HG03565 (cell line): ENCODE measurements around the gene KCNAB1.

Experiments
- ATAC-seq: cut with Tn5 transposase; IDR thresholded peaks from one replicate; pipeline ENCODE4 v1.9.1; 2021; ENCODE audit warnings: mild to moderate bottlenecking, moderate library complexity; ENCODE audit not compliant: unreplicated experiment

The KCNAB1 gene

DNA sequence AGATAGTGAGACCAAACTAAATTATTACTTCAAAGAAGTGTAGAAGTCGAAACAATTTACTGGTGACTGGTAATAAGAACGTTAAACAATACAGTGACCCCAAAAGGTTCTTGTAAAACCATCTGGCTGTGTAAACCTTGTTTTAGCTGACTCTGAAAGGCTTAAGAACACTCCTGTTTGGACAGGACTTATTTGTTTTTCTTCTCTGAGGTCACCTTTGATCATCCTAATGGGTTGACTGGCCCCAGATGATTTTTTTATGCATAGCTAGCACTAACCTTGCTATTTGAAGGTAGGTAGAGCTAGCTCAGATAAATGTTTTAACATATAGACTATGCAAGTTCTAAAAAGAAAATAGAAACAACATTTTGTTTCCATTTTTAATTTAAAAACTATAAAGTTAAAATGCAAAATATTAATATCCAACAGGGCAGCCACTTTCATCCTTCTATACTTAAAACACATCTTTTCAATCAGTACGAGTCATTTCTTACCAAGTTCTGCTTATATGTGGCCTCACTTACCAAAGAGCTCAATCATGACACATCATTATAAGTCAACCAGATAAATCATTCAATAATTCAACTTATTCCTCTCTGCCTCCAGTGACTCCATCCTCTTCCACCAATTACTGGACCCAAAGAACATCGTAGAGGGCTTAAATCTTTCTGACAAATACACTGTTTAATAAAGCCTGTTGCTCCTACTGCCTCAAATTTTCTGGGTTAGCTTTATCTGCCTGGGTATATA is 275.8 kb downstream of the KCNAB1 start:
- ATAC-seq, result no peak

DNA sequence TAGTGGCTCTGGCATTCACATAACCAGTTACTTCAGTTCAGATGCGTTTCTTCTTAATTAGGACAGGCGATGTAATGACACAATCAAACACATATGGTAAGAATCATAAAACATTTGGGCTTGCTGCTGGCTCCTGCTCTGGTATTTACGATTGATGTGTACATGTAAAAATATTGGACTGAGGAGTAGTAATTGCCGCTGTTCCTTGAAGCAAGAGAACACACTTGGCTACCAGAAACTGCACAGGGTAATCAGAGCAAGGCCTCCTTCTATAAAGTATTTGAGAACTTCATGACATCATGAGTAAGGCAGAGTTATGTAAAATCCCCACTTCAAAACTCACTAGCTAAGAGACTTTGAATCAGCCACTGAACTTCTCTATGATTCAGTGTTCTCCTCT is 276.5 kb downstream of the KCNAB1 start:
- ATAC-seq, result no peak

DNA sequence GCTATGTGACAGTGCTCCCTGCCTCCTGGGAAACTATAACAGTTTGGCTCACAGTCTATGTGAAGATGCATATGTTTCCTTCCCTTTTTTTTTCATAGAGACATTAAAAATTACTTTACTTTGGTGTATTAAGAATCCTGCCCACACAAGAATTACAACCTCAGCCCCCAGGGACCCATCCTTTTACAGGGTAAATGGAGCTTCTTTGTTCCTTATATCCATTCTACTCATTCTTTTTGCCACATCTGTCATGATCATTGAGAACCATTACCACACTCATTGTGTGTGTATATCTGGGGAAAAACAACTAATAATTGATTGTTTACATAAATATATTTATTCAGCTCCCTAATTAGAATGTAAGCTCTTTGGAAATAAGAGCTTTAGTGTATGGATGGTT is 277.2 kb downstream of the KCNAB1 start:
- ATAC-seq, result no peak

DNA sequence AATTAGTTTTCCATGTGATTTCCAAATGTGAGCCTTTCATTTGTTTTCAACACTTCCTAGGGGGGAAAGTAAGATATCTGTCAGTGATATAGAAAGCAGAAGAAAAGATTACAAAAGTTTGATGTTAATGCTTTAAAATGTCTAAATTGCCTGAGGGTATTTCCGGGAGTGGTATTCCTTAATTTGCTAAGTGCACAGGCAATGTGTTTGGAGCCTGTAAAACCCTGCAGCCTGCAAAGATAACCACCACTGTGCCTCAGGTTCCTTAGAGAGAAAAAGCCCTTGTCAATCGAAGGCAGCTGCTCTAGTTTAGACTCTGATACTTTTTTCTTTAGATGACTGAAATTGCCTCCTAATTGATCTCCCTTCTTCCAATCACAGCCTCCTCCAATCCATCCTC is 279.7 kb downstream of the KCNAB1 start:
- ATAC-seq, result no peak

DNA sequence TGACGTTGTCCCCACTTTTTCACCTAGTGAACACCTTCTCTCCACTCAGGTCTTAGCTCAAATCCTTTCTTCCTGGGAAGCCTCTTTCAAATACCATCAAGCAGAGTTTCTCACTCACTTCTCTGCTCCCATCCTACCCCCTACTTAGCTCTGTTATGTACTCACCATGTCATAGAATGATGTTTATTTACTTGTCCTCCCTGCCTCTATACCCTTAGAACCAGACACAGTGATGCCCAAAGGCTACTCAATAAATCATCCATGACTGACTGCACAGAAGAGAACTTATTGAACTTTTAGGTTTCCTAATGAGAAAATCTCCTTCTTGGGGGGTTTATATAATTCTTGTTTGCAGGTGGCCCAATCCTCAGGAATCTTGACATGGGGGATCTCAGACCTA is 280.4 kb downstream of the KCNAB1 start:
- no peak for ATAC-seq

DNA sequence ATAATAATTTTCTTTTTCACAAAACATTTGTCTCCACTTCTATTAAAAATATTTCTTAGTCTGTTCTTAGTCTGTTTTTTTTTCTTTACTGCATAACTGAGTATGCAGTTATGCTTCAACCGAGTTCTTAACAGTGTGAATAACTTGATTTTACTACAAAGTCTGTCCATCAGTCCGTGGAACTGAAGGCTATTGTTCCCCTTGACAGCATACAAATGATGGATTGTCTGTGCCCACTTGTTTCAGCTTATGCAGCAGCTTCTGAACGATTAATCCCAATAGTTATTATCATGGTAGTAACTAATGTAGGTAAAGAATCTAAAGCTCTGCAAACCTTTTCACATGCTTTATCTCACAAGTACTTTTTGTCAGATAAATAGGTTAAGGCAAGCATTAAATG is 283.8 kb downstream of the KCNAB1 start:
- ATAC-seq, result no peak

DNA sequence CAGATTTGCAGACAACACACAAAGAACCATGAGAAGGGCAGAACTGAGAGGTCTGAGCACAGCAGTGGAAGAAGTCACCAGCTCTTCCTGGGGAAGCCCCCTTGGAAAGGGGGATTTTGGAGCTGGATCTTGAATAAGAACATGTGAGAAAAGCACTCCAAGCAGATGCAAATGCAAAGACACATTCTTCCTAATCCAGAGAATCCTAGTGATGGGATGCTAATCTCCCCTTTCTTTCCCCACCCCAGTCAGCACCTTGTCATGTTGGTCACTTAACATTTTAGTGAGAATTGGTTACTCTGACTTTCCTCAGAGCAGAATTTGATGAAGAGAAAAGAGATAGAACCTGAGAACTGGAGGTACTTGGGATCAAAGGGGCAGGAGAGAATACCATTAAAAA is 286.0 kb downstream of the KCNAB1 start:
- ATAC-seq, result no peak

DNA sequence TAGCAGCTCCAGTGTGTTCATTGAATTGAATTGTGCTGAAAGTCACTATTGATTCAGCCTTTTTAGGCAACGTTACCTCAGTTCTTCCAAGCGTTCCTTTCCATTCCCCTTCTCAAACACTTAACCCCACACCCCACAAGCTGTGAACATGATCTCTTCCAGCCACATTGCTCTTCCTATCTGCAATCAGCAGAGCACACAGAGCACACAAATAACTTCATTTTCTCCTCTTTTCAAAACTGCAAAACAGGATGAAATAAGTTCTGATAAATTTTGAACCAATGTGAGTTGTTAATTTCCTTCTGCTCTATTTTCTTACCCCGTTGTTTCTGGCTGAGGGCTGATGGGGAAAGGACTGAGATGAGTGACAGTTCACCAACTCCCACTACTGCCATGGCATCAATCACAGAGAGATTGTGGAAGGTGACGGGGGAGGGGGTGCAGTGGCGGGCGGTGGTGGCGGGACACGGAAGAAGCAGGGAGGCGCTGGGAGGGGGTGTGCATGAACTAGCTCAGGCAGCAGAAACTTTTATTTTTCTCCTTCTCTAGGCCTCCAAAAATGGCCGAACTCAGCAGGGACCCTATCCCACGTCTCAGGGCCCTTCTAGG is 287.3 kb downstream of the KCNAB1 start:
- ATAC-seq, result no peak

DNA sequence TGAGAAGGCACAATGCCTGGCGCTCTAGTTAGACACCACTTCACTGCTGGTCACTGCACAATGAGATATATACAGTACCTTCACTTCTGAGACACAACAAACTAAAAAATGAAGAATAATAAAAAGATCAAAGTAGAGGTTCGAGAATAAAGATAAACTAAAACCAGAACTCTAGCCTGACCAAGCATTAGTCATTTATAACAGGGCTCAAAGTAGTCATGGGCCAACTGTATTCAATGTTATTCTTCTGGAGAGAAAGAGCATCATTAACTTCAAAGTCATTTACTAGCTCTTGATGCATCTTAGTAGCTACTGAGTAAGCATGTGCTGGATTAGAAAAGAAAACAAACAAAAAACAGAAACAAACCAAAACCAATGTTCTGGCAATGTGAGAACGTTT is 289.3 kb downstream of the KCNAB1 start:
- ATAC-seq, result no peak

DNA sequence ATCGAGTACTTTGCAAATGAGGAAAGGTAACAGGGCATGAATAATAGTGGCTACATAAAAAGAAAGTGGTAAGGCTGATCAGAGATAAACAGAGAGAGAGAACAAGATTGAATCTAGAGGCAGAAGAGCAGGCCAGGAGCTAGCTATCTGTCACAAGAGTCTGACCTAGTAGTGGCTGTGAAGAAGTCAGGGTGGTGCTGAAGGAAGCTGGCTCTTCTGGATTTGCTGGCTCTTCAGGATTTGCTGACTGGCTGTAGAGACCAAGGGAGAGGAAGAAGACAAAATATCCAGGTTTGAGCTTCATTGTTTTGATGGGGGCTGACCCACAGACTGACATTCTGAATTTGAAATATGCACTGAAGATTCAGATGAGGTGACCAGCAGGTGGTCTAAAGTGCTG is 292.2 kb downstream of the KCNAB1 start:
- ATAC-seq, result no peak

DNA sequence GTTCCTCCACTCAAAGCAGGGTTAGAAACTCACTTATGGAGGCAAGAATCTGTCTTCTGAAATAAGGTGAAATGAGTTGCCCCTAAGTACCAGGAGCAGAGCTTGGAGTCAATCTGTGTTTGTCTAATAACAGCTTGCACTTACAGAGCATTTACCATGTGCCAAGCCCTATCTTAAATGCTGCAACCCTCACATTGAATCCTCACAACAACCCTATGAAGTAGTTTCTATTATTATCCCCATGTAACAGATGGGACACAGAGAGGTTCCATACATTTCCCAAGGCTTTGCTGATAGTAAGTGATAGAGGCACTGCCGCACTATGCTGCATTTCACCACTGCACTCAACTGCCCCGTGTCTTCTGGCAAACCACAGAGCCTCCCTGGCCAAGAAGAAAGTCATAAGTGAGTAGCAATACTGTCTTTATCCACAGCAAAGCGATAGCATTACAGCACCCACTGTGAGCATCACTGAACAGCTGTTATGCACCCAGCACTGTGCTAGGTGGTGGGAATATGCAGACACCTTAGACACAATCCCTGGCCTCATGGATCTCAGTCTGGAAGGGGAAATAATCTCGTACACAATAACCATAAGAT is 293.0 kb downstream of the KCNAB1 start:
- no peak for ATAC-seq

DNA sequence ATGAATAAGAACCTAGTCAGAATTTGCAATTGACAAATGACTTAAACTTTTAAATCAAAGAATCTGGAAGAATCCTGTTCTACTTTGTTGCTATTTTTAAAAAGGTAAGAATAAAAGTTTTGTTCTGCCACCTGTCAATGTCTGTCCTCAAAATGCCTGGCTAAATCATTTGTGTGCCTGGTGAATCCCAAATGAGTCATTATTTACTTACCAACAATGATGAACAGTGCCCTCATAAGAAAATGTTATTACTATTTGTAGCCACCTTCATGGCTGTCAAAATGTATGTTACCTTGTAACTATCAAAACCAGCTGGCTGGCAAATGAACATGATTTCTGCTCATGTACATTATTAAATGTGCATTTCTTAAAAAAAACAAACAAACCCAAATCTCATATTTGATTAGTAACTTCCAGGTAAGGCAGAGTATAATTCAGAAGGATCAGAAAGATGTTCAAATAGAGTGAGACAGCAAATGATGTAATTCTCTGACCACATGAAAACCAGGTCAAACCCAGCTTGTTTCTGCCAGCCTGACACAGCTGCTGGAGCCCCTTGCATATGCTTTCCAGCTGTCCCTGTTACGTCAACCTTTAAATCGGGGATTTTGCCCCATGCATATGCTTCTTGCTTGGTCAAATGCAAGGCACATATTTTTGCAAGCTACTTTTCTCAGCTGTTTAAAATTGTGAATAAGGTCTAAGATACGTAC is 296.6 kb downstream of the KCNAB1 start:
- no peak for ATAC-seq

DNA sequence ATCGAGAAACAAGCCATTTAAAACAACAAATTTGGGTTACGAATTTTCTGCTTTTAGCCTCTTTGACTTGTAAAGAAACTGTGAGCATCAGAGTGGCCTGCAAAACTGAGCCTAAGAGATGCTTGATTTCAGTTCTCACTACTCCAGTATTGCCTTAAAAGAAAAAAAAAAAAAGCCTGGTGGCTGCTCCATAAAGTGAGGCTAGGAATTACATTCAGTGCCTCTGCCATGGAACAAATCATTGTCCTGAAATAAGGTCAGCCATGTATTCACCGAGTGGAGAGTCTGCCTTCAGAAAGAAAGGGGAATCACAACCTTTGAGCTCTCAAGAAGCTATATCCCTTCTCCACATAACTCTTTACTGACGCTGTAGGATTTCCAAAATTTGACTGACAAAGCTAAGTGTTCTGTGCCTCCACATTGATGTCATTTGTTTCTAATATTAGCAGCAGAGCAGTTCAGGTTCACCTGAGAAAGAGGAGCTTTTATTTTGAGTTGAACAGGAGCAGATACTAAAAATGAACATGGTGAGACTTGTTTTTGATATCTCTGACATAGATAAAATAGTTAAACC is 297.3 kb downstream of the KCNAB1 start:
- no peak for ATAC-seq

DNA sequence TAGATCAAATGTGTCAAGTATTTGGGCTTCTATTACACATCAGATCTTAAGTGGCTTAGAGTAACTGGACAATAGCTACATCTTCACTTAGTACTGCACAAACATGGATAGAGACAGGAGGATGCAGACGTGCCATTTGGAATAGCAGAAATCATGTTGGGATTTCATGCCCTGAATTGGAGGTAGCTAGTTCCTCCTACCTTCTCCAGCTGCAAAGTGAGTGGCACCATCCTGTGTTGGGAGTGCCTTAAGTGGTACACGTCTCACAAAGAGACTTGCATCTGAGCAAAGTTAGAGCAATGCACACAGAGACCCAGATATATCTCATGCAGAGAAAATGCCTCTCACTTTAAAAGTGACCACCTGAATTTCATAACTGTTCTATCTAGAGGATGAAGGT is 298.1 kb downstream of the KCNAB1 start:
- no peak for ATAC-seq

DNA sequence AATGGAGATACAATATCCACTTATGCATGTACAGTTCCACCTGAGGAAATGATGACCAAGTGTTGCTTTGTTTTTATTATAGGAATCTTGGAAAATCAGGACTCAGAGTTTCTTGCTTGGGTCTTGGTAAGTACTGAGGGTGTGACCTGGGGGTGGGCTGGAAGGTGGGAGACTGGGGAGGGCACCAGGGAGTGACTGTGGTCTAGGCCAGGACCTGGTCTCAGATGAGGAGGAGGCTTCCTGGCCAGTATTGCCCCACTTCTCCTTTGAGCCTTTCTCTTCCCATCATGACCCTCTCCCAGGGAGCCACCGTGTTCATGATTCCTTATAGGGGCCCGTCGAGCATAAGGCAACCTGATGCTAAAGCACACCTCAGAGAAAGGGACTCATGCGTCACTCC is 301.2 kb downstream of the KCNAB1 start:
- ATAC-seq, result no peak

DNA sequence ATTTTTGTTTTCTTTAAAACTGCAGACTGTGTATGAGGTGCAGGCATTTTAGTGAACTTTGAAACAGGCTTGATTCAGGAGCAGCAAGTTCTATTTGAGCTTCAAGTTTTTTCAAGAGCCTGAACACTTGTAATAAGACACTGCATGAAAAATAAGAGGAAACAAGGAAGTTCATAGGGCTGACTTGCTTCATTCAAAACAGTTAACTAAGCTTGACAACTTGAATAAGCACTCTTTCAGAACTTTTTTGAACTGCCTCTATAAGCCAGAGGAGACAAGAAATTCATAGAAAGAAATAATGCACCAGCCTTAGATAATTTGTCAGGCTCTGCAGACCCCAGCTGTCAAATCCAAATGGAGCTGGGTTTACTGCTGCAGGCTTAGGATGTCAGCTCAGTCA is 304.4 kb downstream of the KCNAB1 start:
- ATAC-seq, result no peak

DNA sequence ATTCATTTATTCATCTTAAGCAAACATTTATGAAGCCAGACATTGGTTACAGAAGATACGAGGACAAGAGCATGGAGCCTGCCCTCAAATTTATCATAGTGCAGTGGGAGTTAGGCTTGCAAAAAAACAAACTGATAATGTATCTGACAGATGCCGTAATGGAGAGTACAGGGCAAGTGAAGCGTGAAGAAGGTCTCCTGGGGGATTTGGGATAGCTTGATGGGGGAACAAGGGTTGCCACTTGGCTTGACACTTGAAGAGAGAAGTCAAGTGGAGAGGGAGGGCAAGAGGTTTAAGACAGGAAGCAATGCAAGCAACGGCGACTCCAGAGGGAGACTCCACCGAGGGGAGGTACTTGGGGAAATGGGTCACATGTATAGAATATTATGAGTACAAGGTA is 305.3 kb downstream of the KCNAB1 start:
- ATAC-seq, result no peak

DNA sequence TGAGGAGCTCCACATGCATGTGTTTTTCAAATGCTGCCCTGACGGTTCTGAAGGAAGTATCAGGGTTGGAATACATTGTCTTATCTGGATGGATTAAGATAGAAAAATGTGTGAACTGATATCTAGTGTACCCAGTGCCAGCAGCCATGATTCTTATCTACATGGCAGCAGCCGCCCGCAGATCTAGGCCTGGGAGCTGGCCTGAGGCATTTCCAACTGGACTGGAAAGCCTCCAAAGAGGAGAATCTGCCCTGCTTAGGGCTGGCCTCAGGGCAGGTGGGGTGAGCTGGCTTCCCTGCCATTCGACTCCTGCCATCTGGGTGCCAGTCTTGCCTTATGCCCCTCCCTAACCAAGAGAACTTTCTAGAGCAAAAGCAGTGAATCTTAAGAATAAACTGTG is 308.7 kb downstream of the KCNAB1 start:
- ATAC-seq, result no peak

DNA sequence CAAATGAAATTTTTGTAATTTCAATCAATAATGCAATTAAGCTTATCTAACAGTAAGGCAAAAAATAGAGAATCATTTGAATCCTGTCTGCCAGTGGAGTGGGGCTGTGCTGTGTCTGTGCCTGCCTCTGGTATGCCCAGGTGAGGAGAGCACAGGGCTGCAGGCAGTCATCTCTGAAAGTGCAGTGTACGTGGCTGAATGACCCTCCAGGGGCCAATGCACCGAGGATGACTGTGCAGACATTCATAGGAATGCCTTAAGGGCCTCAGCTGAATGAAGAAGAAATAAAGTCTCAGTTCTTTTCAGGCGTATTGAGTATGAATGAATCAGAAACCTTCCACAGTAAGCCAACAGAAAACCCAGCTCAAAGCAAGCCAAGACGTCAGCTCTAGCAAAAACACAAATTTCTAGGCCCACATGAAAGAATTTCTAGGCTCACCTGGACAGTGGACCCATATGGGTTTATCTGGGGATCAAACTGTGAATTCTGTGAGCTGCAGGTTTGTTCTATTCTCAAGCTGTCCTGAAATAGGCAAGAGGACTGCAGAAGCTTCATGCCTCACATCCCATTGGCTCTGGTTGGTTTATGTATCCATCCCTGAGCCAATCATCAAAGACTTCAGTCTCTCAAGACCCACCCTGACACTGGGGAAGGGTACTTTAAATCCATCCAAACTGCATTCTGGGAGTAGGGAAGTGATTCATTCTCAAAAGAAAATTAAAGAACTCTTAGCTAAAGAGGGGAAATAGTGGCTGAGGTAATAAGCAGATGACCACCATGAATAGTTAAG is 311.2 kb downstream of the KCNAB1 start:
- no peak for ATAC-seq

DNA sequence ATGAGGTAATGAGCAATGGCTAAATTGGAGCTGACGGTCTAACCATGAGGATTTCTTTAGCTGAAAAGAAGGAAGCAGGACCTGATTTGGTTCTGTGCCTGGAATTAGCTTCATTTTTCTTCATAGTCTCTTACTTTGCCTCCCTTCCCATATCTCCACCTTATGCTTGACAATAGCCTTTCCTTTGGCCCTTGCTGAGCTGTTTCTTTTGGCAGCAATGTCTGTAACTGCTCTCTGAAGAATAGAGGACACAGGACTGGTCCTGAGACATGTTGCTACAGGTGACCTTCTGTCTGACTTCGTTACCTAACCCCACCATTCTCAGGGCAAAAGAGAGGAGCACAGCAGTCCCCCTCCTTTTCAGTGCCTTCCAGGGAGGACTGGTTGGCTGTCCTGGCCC is 312.2 kb downstream of the KCNAB1 start:
- ATAC-seq, result no peak

DNA sequence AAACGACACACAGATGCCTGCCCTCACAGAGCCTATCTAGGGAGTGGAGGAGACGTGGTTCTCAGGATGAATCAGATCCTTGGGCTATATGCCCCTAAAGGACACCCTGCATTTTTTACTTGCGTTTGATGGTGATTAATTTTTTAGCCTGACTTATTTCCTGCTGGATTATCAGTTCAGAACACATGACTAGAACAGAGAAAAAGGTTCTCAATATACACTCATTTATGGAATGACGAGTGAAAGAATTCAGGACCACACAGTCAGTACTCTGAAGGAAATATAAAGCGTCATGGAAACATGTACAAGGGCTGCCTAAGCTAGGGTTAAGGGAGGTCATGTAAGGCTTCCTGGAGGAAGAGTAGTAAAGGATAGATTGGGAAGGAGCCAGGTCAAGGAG is 312.8 kb downstream of the KCNAB1 start:
- no peak for ATAC-seq
